WTC11 (cell line): ENCODE results near the gene HYDIN. TPM values are rescaled to one million over a fixed set of nuclear protein-coding genes. Genes with fewer than 3 reads are reported as not detected.

Source experiments
- AFF4 ChIP-seq: sonication (generic); formaldehyde crosslinking; IDR thresholded peaks from 2 replicates; pipeline ENCODE4 v1.8.1; 2023; ENCODE audit warnings: mild to moderate bottlenecking, missing genetic modification reagents, borderline replicate concordance
- CDX4 ChIP-seq: fragments of 250-450 bp; sonication (Bioruptor Pico); IDR thresholded peaks from 2 replicates; pipeline ENCODE4 v1.9.0; 2021; ENCODE audit warnings: moderate library complexity, mild to moderate bottlenecking, inconsistent platforms, borderline replicate concordance
- CREB1 ChIP-seq: sonication (generic); formaldehyde crosslinking; IDR thresholded peaks from 2 replicates; pipeline ENCODE4 v1.8.0; 2023; ENCODE audit warnings: mild to moderate bottlenecking, missing genetic modification reagents
- E2F5 ChIP-seq: sonication (generic); formaldehyde crosslinking; IDR thresholded peaks from 2 replicates; pipeline ENCODE4 v1.8.1; 2022; ENCODE audit warnings: mild to moderate bottlenecking, moderate library complexity, missing genetic modification reagents
- ELF4 ChIP-seq: sonication (generic); formaldehyde crosslinking; IDR thresholded peaks from 2 replicates; pipeline ENCODE4 v1.8.1; 2022; ENCODE audit warnings: low read depth, mild to moderate bottlenecking, moderate library complexity, missing genetic modification reagents
- ERG ChIP-seq: fragments of 250-450 bp; sonication (Bioruptor Pico); IDR thresholded peaks from 2 replicates; pipeline ENCODE4 v1.8.0; 2021; ENCODE audit warnings: mild to moderate bottlenecking
- FOXP4 ChIP-seq: sonication (generic); formaldehyde crosslinking; IDR thresholded peaks from 2 replicates; pipeline ENCODE4 v1.8.0; 2022; ENCODE audit warnings: mild to moderate bottlenecking, missing genetic modification reagents
- KAT7 ChIP-seq: sonication (generic); formaldehyde crosslinking; IDR thresholded peaks from 2 replicates; pipeline ENCODE4 v1.8.1; 2023; ENCODE audit warnings: missing genetic modification reagents, mild to moderate bottlenecking, borderline replicate concordance
- MYBL2 ChIP-seq: sonication (generic); formaldehyde crosslinking; IDR thresholded peaks from 2 replicates; pipeline ENCODE4 v1.8.1; 2023; ENCODE audit warnings: mild to moderate bottlenecking, moderate library complexity, missing genetic modification reagents
- NFE2L1 ChIP-seq: sonication (generic); formaldehyde crosslinking; IDR thresholded peaks from 2 replicates; pipeline ENCODE4 v1.8.1; 2023; ENCODE audit warnings: missing genetic modification reagents
- NR2C2 ChIP-seq: sonication (generic); formaldehyde crosslinking; IDR thresholded peaks from 2 replicates; pipeline ENCODE4 v1.8.0; 2022; ENCODE audit warnings: mild to moderate bottlenecking, missing genetic modification reagents
- NR3C1 ChIP-seq: sonication (generic); formaldehyde crosslinking; conservative IDR thresholded peaks from 2 replicates; pipeline ENCODE4 v1.8.1; 2023; ENCODE audit warnings: low read depth, mild to moderate bottlenecking, missing genetic modification reagents
- RORB ChIP-seq: fragments of 250-450 bp; sonication (Bioruptor Pico); IDR thresholded peaks from 2 replicates; pipeline ENCODE4 v1.9.0; 2021; ENCODE audit warnings: mild to moderate bottlenecking
- SMAD4 ChIP-seq: sonication (generic); formaldehyde crosslinking; IDR thresholded peaks from 2 replicates; pipeline ENCODE4 v1.8.0; 2022; ENCODE audit warnings: mild to moderate bottlenecking, missing genetic modification reagents
- TEAD4 ChIP-seq: sonication (generic); formaldehyde crosslinking; IDR thresholded peaks from 2 replicates; pipeline ENCODE4 v1.8.0; 2022; ENCODE audit warnings: mild to moderate bottlenecking, missing genetic modification reagents
- USF2 ChIP-seq: sonication (generic); formaldehyde crosslinking; IDR thresholded peaks from 2 replicates; pipeline ENCODE4 v1.8.1; 2023; ENCODE audit warnings: mild to moderate bottlenecking, missing genetic modification reagents, moderate library complexity
- ZBTB21 ChIP-seq: sonication (generic); formaldehyde crosslinking; IDR thresholded peaks from 2 replicates; pipeline ENCODE4 v1.8.1; 2023; ENCODE audit warnings: mild to moderate bottlenecking, missing genetic modification reagents, borderline replicate concordance
- ZBTB43 ChIP-seq: sonication (generic); formaldehyde crosslinking; IDR thresholded peaks from 2 replicates; pipeline ENCODE4 v1.8.1; 2023; ENCODE audit warnings: mild to moderate bottlenecking, missing genetic modification reagents
- ZNF281 ChIP-seq: sonication (generic); formaldehyde crosslinking; IDR thresholded peaks from 2 replicates; pipeline ENCODE4 v1.8.0; 2023; ENCODE audit warnings: mild to moderate bottlenecking, missing genetic modification reagents
- ZNF423 ChIP-seq: fragments of 250-450 bp; sonication (Bioruptor Pico); IDR thresholded peaks from 2 replicates; pipeline ENCODE4 v2.1.2; 2022; ENCODE audit warnings: mild to moderate bottlenecking, moderate library complexity
- ZNF512 ChIP-seq: sonication (generic); formaldehyde crosslinking; IDR thresholded peaks from 2 replicates; pipeline ENCODE4 v1.8.1; 2022; ENCODE audit warnings: missing genetic modification reagents, borderline replicate concordance
- total RNA-seq: library from RNA; stranded (reverse); gene quantifications from 3 replicates; pipeline ENCODE4 v1.2.3, GENCODE V29; 2021

HYDIN gene
- total RNA-seq, 1 experiment from 2014 or later: 2.6 TPM

- peak; percentile 56; the same call in 1 of the 2 replicates for TF ChIP-seq NFE2L1
- no peak for TF ChIP-seq NR2C2 (CRISPR knock-in tag)
- no peak for TF ChIP-seq E2F5 (CRISPR knock-in tag)
- TF ChIP-seq ELF4: no peak
- TF ChIP-seq USF2 (CRISPR knock-in tag): peak; percentile 99
- no peak for TF ChIP-seq ZBTB21
- TF ChIP-seq ZNF423 (CRISPR knock-in tag): no peak
- no peak for TF ChIP-seq ERG
- TF ChIP-seq FOXP4 (CRISPR knock-in tag): no peak
- no peak for TF ChIP-seq SMAD4
- no peak for TF ChIP-seq CDX4
- TF ChIP-seq TEAD4: no peak
- TF ChIP-seq MYBL2: 0 out of 2 replicates have a peak, but pooled peaks have one; percentile 56
- no peak for TF ChIP-seq RORB (CRISPR knock-in tag)
- no peak for TF ChIP-seq CREB1
- TF ChIP-seq KAT7 (CRISPR knock-in tag): 0 out of 2 replicates have a peak, but pooled peaks have one; percentile 61
- TF ChIP-seq ZBTB43 (CRISPR knock-in tag): no peak
- TF ChIP-seq NR3C1 (CRISPR knock-in tag): no peak
- TF ChIP-seq ZNF281: no peak
- TF ChIP-seq AFF4: no peak
- no peak for TF ChIP-seq ZNF512
Measured at GRCh38 chr16:70800781-70801480, 429.6 kb downstream of the HYDIN start, which contains the start of gene VAC14 (continued).
